ENCODE measurements around the gene ITGAL.
A peak's percentile ranks its signal among the peaks of the same experiment; 100 is the strongest.
"Not testable (repeated sequence)": the region's sequence is repeated elsewhere in the genome, so short reads cannot be mapped to it uniquely, and the experiment has no call there.

ITGAL gene

DNA sequence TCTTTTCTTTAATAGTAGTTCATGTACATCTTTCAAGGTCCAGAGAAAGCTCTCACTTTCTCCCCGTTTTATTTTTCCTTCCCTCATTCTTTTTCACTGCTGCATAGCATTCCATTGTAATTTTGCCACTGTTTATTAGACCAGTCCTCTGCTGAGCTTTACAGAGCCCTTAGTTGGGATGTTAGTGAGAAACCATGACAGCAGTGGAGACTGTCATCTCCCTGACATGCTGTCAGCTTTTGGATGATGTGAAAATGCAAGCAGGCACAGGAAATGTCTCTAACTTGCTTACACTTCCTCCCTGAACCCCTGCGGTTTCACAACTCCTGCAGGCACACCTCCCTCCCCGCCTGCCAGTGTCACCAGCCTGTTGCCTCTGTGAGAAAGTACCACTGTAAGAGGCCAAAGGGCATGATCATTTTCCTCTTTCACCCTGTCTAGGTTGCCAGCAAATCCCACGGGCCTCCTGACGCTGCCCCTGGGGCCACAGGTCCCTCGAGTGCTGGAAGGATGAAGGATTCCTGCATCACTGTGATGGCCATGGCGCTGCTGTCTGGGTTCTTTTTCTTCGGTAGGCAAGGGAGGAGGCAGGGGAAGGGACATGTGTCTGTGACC is at the start of gene ITGAL:
Gene ITGAL, plus strand, starts transcription at position 415 of the 615 bp plus-strand sequence. Its CDS starts 96 bp downstream, at position 511.
- DNase-seq (ENCODE audit: low read depth), result no peak

DNA sequence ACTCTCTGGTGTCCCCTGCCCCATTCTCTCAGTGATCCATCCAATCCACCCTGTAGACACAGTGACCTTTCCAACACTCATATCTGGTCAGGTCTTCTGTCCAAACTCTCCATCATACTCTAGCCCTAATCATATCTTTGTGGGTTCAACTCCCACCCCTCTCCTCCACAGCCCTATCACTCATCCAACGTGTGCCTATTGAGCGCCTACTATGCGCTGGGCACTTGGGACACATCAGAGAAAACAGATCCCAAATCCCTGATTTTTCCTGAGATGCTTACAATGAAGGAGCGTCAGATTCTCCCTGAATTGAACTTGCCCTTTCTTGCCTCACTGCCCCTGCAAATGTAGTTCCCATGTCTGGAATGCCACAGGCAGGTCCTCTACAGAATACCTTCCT is 44.5 kb upstream of the ITGAL start:
- DNase-seq (ENCODE audit: low read depth), result no peak

DNA sequence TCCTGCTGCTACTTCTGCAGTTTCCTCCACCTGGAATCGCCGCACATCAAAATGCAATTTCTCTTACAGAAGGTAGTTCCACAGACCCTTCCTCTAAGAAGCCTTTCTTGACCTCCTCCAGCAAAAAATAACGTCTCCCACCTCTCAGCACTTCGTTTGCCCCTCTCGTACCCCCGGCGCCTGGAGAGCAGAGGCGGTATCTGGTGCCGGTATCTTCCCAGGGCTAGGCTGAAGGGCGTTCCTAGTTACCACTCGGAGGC is 43.2 kb upstream of the ITGAL start:
- DNase-seq (ENCODE audit: low read depth), result no peak

DNA sequence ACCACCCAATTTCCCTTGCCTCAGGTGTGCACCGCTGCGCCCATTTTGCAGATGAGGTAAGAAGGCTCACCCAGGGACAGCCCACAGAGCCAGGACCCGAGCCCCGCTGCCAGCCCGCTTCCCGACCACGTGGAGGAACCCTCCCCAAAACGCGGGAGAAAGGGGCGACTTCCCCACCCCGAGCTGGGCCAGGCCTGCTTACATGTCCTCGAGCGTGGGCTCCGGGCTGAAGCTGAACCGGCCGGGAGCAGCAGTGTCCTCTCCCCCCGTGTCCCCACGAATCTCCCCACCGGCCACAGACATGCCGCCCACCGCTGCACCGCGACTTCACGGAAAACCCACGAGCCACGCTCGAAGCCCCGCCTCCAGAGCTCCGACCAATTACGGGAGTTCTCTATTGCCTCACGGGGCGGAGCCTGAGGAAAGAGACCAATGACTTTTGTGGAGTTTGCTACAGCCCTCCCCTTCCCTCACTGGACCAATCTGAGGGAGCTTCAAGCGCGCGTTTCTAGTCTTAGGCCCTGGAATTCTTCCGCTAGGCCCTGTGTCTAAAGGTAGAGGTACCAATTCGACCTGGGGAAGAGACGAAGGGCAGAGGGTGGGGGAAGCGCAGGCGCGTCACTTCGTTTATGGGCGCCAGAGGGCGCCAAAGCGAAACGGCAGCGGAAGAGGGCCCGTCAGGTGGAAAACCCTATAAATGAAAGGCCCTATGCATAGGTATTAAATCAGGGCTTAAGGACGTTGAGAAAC is 42.7 kb upstream of the ITGAL start, which contains the start of gene DCTPP1:
Gene DCTPP1, minus strand, starts transcription at position 353 of the 750 bp plus-strand sequence. Its CDS starts 50 bp downstream, at position 303.
- DNase-seq (ENCODE audit: low read depth), result peak; percentile 96

DNA sequence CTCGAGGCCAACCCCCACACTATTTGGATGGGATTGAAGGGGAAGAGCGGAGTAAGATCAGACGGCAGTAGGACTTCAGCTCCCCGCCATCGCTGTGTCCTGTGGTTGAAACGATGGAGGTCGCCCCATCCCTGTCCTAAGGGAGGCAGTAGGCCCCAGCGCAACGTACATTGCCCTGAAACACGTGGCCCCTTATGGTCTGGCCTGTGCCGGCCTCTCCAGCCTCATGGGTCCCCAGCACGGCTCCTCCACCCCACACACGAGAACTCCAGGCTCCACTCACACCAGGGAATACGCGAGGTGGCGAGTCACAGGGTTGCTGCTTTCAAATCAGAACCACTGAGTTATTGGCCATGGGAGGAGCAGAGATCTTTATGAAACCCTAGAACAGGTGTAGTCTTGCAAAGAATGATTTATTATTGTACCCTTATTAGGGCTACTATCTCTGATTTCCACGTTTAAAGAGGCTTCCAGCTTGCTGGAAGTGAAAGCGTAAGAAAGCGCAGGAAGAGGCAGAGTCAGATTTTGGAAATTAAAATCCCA is 42.0 kb upstream of the ITGAL start:
- DNase-seq (ENCODE audit: low read depth), result no peak

DNA sequence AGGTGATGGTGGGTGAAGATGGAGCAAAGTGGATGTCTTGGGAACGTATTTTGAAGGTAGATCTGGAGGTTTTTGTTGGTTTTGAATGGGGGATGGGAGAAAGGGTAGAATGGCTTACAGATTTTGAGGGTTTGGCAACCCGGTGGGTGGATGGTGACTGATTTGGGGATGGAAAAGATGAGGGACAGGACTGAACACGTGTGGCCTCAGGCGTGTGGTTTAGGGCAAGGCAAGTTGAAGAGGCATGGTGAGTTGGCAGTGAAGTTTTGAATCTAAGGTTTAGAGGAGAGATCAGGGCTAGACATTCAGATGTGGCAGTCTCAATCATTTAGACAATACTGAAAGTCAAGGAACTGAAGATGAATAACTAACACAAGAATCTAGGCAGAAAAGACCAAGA is 37.7 kb upstream of the ITGAL start:
- DNase-seq (ENCODE audit: low read depth), result no peak

DNA sequence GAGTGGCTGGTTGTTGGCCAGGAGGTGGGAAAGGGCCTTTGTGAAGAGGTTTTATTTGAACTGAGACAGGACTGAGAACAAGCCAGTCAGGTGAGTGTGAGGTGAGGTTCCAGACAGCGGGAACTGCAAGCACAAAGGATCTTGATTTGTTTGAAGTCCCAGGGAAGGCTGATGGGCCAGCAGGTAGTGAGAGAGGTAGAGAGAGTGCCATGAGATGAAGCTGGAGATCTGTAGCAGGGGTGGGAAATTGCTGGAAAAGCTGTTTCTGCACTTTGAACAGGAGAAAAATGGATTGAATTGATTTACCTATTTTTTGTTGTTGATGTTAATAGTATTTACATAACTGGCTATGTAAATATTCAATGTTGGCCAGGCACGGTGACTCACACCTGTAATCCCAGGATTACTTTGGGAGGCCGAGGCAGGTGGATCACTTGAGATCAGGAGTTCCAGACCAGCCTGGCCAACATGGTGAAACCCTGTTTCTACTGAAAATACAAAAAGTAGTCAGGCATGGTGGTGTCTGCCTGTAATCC is 35.0 kb upstream of the ITGAL start:
- no peak for DNase-seq (ENCODE audit: low read depth)

DNA sequence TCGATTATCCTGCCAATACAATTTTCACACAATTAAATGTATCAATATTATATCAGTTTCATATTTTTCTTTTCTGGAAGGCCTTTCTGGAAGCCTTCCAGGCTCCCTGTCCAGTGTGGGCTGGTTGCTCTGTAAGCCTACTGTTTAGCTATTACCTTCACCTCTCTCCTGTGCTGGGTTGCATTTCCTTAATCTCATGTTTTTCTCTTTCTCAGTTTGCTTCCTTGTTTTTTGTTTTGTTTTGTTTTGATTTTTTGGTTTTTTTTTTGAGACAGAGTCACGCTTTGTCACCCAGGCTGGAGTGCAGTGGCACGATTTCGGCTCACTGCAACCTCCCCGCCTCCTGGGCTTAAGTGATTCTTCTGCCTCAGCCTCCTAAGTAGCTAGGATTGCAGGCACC is 33.7 kb upstream of the ITGAL start:
- DNase-seq (ENCODE audit: low read depth), result no peak

DNA sequence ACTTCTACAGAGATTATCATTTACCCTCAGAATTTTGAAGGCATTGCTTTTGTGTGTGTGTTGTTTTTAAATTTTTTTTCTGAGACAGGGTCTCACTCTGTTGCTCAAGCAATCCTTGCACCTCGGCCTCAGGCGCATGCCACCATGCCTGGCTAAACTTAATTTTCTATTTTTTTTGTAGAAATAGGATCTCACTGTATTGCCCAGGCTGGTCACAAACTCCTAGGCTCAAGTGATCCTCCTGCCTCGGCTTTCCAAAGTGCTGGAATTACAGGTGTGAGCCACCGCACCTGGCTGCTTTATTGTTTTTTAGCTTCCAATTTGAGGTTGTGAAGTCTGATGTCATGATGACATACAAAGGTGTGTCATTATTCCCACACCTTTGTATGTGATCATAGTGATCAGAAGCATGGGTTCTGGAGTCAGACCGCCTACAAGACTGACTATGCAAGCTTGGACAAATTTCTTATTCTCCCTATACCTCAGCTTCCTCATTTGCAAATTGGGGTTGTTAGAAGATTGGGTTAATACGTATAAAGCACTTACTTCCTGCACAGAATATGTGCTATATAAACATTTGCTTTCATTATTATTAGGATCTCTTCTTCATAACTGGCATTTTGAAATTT is 32.7 kb upstream of the ITGAL start:
- no peak for DNase-seq (ENCODE audit: low read depth)

DNA sequence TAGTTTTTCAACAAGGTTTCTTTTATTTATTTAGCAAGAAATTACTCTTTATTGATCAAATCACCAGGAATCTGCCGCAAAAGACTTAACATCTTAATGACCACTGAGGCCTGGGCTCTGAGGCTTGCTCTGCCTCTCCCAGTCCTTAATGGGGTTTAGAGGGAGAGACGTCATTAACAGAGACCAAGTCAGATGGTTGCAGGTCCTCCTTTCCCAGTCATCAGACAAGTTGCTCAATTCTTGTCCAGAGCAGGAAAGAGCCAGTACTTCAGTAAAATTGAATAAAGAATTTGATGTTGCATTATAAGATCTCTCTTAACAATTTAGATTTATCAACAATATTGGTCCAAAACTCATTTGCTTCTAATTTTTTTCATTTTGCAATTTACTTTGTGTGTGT is 28.9 kb upstream of the ITGAL start:
- no peak for DNase-seq (ENCODE audit: low read depth)

DNA sequence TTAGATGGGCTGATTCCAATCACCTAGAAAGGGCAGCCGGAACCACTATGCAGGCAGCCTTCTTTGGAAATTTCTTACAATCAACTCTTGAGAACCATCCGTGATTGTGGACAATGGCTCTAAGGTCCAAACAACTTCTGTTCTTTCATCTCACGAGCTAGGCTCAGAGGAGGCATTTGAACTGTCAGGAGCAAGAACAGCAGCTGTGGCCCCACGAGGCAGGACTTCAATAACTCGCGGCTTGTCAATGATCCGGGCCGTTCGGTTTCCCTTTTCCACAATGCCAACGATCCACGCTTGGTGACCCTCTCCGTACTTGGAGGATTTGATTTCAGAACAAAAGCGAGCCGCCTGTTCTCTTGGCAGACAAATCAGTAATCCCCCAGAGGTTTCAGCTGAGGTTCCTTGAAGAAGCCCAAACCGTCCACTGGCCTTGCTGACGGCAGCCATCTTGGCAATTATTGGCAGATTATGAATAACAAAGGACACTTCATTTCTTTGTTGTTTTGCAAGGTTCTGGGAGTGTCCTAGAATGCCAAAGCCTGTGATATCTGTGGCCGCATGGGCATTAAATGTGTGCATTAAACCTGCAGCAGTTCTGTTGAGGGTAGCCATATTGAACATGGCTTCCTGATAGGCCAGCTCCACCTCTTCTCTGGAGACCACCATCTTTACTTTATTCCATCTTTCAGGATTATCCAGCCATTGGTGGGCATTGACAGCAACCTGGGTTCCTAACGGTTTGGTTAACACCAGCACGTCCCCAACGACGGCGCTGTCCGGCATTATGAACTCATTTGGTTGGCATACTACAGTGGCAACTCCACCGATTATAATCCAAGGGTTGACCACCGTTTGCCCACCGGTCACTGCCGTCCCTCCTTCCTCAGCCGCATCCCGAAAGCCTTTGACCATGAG is 28.1 kb upstream of the ITGAL start:
- no peak for DNase-seq (ENCODE audit: low read depth)

DNA sequence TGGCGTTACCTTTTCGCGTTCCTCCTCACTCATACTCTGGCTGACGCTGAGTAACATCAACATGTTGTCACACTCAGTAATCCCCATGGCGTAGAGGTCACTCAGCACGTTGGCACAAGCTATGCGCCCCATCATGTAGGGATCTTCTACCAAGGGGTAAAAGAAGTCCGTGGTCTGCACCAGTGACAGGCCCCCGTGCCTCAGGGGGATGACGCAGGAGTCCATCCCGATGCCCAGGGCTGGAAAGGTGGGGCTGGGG is 27.5 kb upstream of the ITGAL start:
- no peak for DNase-seq (ENCODE audit: low read depth)

DNA sequence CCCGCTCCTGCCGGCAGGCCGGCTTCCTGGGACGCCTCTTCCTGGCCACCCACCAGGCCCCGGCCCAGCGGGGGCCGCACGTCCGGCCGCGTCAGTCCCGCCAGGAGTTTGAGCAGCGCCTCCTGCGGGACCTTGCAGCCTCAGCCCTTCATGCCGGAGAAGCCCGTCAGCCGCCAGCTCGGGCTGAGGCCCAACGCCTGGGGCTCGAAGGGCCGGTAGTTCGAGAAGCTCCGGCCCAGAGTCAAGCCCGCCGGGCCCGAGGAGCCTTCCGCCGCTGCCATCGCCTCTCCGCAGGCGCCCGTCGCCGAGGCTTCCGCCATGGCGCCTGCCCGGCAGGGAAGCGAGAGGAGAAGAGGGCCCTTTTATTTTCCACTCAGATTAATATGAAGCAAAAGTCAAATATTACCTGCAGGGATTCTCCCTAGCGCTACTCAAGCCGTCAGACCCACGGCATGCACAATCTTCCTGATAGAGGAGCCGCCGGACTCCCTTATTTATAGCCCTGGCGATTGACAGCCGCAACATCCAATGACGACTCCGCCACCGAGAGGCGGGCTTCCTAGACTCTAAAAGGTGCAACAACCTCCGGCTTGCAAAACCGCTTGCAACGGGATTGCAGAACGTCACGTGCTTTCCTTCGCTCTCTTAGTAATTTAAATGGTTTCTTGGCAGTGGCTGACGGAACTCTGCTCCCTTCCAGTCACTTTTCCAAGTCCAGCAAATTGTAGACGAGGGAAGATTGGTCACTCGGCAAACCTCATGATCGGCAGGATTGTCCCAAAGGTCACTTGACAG is 26.9 kb upstream of the ITGAL start, which contains the start of gene SEPHS2:
Gene SEPHS2, minus strand, starts transcription at position 467 of the 795 bp plus-strand sequence. Its CDS starts 147 bp downstream, at position 320.
- DNase-seq (ENCODE audit: low read depth), result peak; percentile 95

DNA sequence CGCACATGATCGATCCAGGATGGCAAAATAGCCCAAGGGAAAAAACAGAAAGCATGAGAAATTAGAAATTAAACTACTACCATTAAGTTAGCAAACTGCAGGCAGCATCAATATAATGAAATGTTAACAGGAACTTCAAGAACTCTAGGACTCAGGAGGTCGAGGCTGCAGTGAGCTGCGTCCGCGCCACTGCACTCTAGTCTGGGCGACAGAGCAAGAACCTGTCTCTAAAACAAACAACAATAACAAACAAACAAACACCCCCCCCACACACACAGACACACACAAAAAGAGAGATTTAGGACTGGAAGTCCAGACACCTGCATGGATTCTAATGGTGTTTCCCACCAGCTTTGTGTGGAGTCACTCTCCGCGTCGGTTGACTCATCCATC is 26.3 kb upstream of the ITGAL start:
- DNase-seq (ENCODE audit: low read depth), result no peak

DNA sequence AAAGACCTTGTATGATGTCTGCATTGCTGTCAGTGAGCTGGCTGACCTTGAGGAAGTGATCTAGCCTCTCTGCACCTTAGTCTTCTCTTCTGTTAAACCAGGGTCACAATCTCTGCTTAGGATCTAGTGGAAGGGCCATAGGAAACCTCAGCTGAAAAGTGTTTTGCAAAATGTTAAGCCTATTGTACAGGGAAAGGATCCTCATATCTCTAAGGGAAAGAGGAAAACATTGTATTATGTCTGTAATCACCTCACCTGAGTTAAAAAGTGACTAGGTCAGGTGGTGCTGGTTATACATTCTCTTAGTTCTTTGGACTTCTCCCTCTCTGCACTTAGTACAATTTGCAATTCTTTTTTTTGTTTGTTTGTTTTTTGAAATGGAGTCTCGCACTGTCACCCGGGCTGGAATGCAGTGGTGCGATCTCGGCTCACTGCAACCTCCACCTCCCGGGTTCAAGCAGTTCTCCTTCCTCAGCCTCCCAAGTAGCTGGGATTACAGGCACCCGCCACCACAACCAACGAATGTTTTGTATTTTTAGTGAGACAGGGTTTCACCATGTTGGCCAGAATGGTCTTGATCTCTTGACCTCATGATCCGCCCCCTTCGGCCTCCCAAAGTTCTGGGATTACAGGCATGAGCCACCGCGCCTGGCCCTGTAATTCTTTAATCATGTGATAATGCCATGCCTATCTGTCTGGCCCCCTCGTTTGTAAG is 24.9 kb upstream of the ITGAL start:
- no peak for DNase-seq (ENCODE audit: low read depth)

DNA sequence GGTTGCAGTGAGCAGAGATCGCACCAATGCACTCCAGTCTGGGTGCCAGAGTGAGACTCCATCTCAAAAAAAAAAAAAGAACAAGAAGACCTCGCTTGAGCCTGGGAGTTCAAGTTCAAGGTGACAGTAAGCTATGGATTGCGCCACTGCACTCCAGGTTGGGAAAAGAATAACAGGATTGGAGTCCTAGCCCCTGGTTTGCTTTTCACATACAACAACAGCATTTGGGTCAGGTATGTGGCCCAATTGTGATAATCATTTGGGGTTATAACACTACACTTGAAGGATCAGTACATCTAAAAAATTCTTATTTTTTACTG is 23.5 kb upstream of the ITGAL start:
- no peak for DNase-seq (ENCODE audit: low read depth)

DNA sequence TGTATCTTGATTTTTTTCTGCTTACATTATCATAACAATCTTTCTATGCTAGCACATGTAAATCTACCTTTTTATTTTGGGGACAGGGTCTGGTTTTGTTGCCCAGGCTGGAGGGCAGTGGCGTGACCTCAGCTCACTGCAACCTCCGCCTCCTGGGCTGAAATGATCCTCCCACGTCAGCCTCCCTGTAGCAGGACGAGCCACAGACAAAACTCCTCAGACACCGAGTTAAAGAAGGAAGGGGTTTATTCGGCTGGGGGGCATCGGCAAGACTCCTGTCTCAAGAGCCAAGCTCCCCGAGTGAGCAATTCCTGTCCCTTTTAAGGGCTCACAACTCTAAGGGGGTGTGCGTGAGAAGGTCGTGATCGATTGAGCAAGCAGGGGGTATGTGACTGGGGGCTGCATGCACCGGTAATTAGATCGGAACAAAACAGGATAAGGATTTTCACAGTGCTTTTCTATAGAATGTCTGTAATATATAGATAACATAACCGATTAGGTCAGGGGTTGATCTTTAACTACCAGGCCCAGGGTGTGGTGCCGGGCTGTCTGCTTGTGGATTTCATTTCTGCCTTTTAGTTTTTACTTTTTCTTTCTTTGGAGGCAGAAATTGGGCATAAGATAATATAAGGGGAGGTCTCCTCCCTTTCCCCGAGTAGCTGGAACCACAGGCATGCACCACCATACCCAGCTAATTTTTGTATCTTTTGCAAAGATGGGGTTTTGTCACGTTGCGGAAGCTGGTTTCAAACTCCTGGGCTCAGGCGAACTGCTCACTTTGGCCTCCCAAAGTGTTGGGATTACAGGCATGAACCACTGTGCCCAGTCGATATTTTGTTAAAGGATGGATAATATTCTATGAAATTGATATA is 19.6 kb upstream of the ITGAL start:
- DNase-seq (ENCODE audit: low read depth), result not testable (repeated sequence)

DNA sequence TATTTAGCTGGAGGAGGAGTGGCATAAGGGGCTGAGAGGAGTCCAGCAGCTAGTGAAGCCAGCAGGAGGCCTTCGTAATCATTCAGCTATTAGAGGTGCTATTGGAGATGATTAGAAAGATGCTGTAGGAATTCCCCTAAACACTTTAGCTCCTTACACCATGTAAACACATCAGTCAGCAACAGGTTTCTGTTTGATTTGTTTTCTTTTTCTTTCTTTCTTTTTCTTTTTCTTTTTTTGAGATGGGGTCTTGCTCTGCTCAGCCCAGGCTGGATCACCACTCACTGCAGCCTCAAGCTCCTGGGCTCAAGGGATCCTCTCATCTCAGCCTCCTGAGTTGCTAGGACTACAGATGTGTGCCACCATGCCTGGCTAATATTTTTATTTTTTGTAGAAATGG is 16.2 kb upstream of the ITGAL start:
- DNase-seq (ENCODE audit: low read depth), result no peak

DNA sequence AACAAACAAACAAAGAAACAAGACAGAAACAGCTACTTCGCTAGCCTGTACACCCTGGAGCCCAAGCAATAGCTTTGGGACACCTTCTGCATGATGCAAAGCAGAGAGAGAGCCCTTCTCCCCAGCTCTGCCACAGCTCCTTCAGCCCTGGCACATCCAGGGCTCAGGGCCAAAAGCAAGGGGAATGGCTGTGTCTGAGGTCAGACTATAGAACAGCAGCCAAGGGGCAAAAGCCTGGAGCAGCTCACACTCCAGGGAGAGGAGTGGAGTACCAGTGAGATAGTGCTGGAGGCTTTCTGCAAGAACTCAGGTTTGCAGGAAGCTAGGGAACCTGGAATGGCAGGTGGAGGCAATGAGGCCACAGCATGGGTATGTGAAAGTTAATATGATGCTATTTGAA is 15.3 kb upstream of the ITGAL start:
- DNase-seq (ENCODE audit: low read depth), result no peak

All from GM04504 (cell line).